Hepatocyte (in vitro differentiated cells): ENCODE results near the gene NMNAT3.

Experiments used
- EZH2phosphoT487 ChIP-seq: fragments of 200-600 bp; sonication (generic); IDR thresholded peaks from one replicate; pipeline ENCODE4 v1.6.1; 2018; ENCODE audit warnings: antibody characterized with exemption, mild to moderate bottlenecking, low read depth, moderate library complexity; ENCODE audit not compliant: unreplicated experiment, severe bottlenecking
- TF ChIP-seq, protein P1 (sequence below): fragments of 200-600 bp; sonication (generic); IDR thresholded peaks from 2 replicates; pipeline ENCODE4 v1.5.1; 2016; ENCODE audit warnings: antibody characterized with exemption, mild to moderate bottlenecking; ENCODE audit not compliant: poor library complexity

DNA sequence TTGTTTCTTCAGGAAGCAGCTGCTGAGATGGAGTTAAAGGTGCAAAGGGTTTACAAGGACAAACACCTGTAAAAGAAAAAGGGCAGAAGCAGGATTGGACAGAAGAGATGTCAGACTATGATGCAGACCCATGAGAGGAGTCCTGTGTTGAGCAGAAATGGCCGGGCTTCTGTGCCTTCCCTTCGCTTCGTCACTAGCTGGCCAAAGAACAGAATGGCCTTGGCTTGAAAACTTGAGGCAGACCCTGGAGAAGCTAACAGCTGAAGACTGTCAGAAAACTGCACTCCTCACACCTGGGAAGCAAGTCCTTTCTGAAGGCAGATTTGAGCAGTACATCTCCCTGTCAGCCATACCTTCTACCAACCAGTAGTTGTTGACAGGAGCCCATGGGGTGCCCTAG, 8.4 kb upstream of the NMNAT3 start:
- no peak for TF ChIP-seq EZH2phosphoT487
- TF ChIP-seq, protein P1, sequence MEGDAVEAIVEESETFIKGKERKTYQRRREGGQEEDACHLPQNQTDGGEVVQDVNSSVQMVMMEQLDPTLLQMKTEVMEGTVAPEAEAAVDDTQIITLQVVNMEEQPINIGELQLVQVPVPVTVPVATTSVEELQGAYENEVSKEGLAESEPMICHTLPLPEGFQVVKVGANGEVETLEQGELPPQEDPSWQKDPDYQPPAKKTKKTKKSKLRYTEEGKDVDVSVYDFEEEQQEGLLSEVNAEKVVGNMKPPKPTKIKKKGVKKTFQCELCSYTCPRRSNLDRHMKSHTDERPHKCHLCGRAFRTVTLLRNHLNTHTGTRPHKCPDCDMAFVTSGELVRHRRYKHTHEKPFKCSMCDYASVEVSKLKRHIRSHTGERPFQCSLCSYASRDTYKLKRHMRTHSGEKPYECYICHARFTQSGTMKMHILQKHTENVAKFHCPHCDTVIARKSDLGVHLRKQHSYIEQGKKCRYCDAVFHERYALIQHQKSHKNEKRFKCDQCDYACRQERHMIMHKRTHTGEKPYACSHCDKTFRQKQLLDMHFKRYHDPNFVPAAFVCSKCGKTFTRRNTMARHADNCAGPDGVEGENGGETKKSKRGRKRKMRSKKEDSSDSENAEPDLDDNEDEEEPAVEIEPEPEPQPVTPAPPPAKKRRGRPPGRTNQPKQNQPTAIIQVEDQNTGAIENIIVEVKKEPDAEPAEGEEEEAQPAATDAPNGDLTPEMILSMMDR: no peak
